PC-9 (cell line): Measurements from ENCODE around the gene TMEM183A. TPM values are rescaled to one million over a fixed set of nuclear protein-coding genes. Genes with fewer than 3 reads are reported as not detected.

Experiments used
- BruUV-seq: library from RNA; stranded (reverse); fragments of 400-500 nt; replicated peaks from 2 replicates; lab custom pipeline; 2021; lab: Mats Ljungman, UMichigan
- CTCF ChIA-PET: fragments of 300-600 bp; sonication (Branson Sonifier 250); formaldehyde crosslinking; loops from one replicate; lab custom pipeline; 2022; ENCODE audit warnings: antibody characterized with exemption; lab: Charles Lee
- POLR2A ChIA-PET: fragments of 300-600 bp; sonication (Branson Sonifier 250); formaldehyde crosslinking; loops from one replicate; lab custom pipeline; 2022; ENCODE audit warnings: antibody characterized with exemption; ENCODE audit not compliant: unreplicated experiment; lab: Charles Lee
- DNase-seq, 2 experiments: peaks; one replicate each; pipeline versions ENCODE4 v3.0.0 to v3.0.0-alpha.2; 2015 to 2022; ENCODE audit warnings: mixed read lengths in 1 of 2
- H2AFZ ChIP-seq: fragments of 200-600 bp; sonication (generic); 2 replicates; pipeline ENCODE4 v1.8.1; 2017; ENCODE audit warnings: antibody characterized with exemption
- H3F3A ChIP-seq: fragments of 200-600 bp; sonication (generic); 2 replicates; pipeline ENCODE4 v1.8.1; 2017; ENCODE audit warnings: antibody characterized with exemption, mild to moderate bottlenecking, low read depth; ENCODE audit not compliant: insufficient read depth
- H3K27ac ChIP-seq: fragments of 200-600 bp; sonication (generic); 2 replicates; pipeline ENCODE4 v1.6.1; 2016; ENCODE audit warnings: mixed run types
- H3K27me3 ChIP-seq: fragments of 200-600 bp; sonication (generic); 2 replicates; pipeline ENCODE4 v1.6.1; 2016; ENCODE audit warnings: low read depth, mixed run types; ENCODE audit not compliant: insufficient read depth
- H3K36me3 ChIP-seq: fragments of 200-600 bp; sonication (generic); 2 replicates; pipeline ENCODE4 v1.6.1; 2016; ENCODE audit warnings: low read depth, mixed run types
- H3K4me1 ChIP-seq: fragments of 200-600 bp; sonication (generic); replicated peaks from 2 replicates; pipeline ENCODE4 v1.6.1; 2016; ENCODE audit warnings: mixed run types; ENCODE audit not compliant: insufficient read depth
- H3K4me2 ChIP-seq: fragments of 200-600 bp; sonication (generic); 2 replicates; pipeline ENCODE4 v1.6.1; 2017; ENCODE audit warnings: mixed run types
- H3K4me3 ChIP-seq: fragments of 200-600 bp; sonication (generic); 2 replicates; pipeline ENCODE4 v1.6.1; 2016; ENCODE audit warnings: mixed run types
- H3K79me2 ChIP-seq: fragments of 200-600 bp; sonication (generic); 2 replicates; pipeline ENCODE4 v1.6.1; 2017; ENCODE audit warnings: low read depth, mixed run types
- H3K9me2 ChIP-seq: fragments of 200-600 bp; sonication (generic); 2 replicates; pipeline ENCODE4 v1.8.1; 2017; ENCODE audit warnings: mild to moderate bottlenecking; ENCODE audit not compliant: insufficient read depth
- H3K9me3 ChIP-seq: fragments of 200-600 bp; sonication (generic); 2 replicates; pipeline ENCODE4 v1.8.1; 2016; ENCODE audit warnings: low read depth; ENCODE audit not compliant: insufficient read depth
- H4K20me1 ChIP-seq: fragments of 200-600 bp; sonication (generic); 2 replicates; pipeline ENCODE4 v1.8.1; 2017; ENCODE audit not compliant: insufficient read depth
- EZH2 ChIP-seq: fragments of 200-600 bp; sonication (generic); IDR thresholded peaks from 2 replicates; pipeline ENCODE4 v1.8.0; 2017; ENCODE audit warnings: antibody characterized with exemption, low read depth
- intact Hi-C: fragments of 100-400 bp; cut with micrococcal nuclease; formaldehyde crosslinking; loops from one replicate; pipeline ENCODE4 v1.10.0; 2022; ENCODE audit not compliant: unreplicated experiment
- total RNA-seq: library from RNA; stranded (reverse); gene quantifications from 2 replicates; pipeline ENCODE4 v1.2.3, GENCODE V29; 2021
- TF ChIP-seq, protein P1 (sequence below): fragments of 200-600 bp; sonication (generic); conservative IDR thresholded peaks from 2 replicates; pipeline ENCODE4 v1.6.1; 2017; ENCODE audit warnings: mixed run types, antibody characterized with exemption, mild to moderate bottlenecking, moderate library complexity

The TMEM183A gene
- total RNA-seq, 1 experiment from 2014 or later: 53.5 TPM

DNA sequence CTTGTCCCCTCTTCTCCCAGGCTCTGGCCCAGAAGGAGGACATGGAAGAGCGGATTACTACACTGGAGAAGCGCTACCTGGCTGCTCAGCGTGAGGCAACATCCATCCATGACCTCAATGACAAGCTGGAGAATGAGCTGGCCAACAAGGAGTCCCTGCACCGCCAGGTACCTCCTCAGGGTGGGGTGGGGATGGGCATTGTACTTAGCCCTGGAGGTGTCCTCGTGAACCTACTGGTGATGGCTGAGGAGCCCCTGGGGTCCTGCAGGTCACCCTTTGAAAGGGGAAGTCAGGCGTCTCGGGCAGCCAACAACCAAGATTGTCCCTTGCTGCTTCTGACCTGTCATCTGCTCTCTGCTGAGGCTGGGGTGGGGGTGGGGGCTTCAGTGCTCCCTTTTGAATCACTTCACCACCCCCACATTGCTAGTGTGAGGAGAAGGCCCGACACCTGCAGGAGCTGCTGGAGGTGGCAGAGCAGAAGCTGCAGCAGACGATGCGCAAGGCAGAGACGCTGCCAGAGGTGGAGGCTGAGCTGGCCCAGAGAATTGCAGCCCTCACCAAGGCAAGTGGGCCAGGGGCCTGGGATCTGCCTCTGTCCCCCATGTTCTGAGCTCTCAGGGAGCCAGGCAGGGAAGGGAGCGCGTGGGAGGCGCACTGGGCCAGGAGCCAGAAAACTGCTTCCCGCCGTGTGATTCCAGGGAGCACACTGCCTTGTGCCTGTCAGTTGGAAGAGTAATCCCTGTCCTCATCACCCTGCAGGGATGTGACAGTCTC, 38.8 kb downstream of the TMEM183A start:
- H4K20me1 ChIP-seq: no peaks in the 10 kb centered on the region
- CTCF ChIA-PET: interaction anchor here (0.5 kb wide), 1 partner anchor 220 kb away, joined by 5 read pairs; no protein-coding TSS in a partner anchor
- H3K36me3 ChIP-seq: no peaks in the 10 kb centered on the region
- BruUV-seq: no TSS peak
- H3K9me2 ChIP-seq: no peaks in the 10 kb centered on the region
- H3K4me3 ChIP-seq: no peak overlapping the region
- no peak overlapping the region for H3K4me2 ChIP-seq
- TF ChIP-seq, protein P1, sequence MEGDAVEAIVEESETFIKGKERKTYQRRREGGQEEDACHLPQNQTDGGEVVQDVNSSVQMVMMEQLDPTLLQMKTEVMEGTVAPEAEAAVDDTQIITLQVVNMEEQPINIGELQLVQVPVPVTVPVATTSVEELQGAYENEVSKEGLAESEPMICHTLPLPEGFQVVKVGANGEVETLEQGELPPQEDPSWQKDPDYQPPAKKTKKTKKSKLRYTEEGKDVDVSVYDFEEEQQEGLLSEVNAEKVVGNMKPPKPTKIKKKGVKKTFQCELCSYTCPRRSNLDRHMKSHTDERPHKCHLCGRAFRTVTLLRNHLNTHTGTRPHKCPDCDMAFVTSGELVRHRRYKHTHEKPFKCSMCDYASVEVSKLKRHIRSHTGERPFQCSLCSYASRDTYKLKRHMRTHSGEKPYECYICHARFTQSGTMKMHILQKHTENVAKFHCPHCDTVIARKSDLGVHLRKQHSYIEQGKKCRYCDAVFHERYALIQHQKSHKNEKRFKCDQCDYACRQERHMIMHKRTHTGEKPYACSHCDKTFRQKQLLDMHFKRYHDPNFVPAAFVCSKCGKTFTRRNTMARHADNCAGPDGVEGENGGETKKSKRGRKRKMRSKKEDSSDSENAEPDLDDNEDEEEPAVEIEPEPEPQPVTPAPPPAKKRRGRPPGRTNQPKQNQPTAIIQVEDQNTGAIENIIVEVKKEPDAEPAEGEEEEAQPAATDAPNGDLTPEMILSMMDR: no peak
- TF ChIP-seq EZH2: no peak
- DNase-seq: peak in 1 of 2 experiments; percentile 4
- intact Hi-C loops: no loop called here
- H3K9me3 ChIP-seq: no peaks in the 10 kb centered on the region
- H3F3A ChIP-seq: no peaks in the 10 kb centered on the region
- H3K27ac ChIP-seq: no peak overlapping the region
- POLR2A ChIA-PET: no interaction called here
- 0 out of 2 replicates have a peak, but pooled peaks cover 4% of the 10 kb centered on the region for H3K4me1 ChIP-seq
- H2AFZ ChIP-seq: no peak overlapping the region
- H3K27me3 ChIP-seq: no peaks in the 10 kb centered on the region
- no peaks in the 10 kb centered on the region for H3K79me2 ChIP-seq

GRCh38 chr1:203046984-203047630, 39.9 kb downstream of the TMEM183A start:
- ChIA-PET POLR2A (no interaction called here), CTCF (no interaction called here)
- Histone ChIP-seq H3K9me2 (no peaks in the 10 kb centered on the region), H2AFZ (no peak overlapping the region), H3F3A (no peaks in the 10 kb centered on the region), H3K9me3 (no peaks in the 10 kb centered on the region), H3K79me2 (no peaks in the 10 kb centered on the region), H3K4me3 (no peak overlapping the region), H3K27me3 (no peaks in the 10 kb centered on the region), H3K4me1 (0 out of 2 replicates have a peak, but pooled peaks cover 4% of the 10 kb centered on the region), H3K4me2 (no peak overlapping the region), H3K36me3 (no peaks in the 10 kb centered on the region), H3K27ac (no peak overlapping the region), H4K20me1 (no peaks in the 10 kb centered on the region)
- TF ChIP-seq, protein P1: no peak
- TF ChIP-seq EZH2: no peak
- DNase-seq: peak; percentile 25 to 41
- no TSS peak for BruUV-seq
- intact Hi-C loops: no loop called here

- H3K27ac ChIP-seq: no peak overlapping the region
- 0 out of 2 replicates have a peak, but pooled peaks cover 4% of the 10 kb centered on the region for H3K4me1 ChIP-seq
- H3K27me3 ChIP-seq: 0 out of 2 replicates have a peak, but pooled peaks cover 5% of the 10 kb centered on the region
- POLR2A ChIA-PET: no interaction called here
- H3K36me3 ChIP-seq: no peaks in the 10 kb centered on the region
- no peak overlapping the region for H3K4me2 ChIP-seq
- no peaks in the 10 kb centered on the region for H3K9me3 ChIP-seq
- no peak for TF ChIP-seq EZH2
- TF ChIP-seq, protein P1: no peak
- CTCF ChIA-PET: no interaction called here
- no peak for DNase-seq
- no peaks in the 10 kb centered on the region for H4K20me1 ChIP-seq
- H3K9me2 ChIP-seq: no peaks in the 10 kb centered on the region
- intact Hi-C loops: no loop called here
- no TSS peak for BruUV-seq
- H3K4me3 ChIP-seq: no peak overlapping the region
- H3K79me2 ChIP-seq: no peaks in the 10 kb centered on the region
- H2AFZ ChIP-seq: no peak overlapping the region
- no peaks in the 10 kb centered on the region for H3F3A ChIP-seq
Observed at GRCh38 chr1:203048086-203048485, 40.9 kb downstream of the TMEM183A start.
